Measurements from ENCODE around the gene SMAD9.

Gene SMAD9

DNA sequence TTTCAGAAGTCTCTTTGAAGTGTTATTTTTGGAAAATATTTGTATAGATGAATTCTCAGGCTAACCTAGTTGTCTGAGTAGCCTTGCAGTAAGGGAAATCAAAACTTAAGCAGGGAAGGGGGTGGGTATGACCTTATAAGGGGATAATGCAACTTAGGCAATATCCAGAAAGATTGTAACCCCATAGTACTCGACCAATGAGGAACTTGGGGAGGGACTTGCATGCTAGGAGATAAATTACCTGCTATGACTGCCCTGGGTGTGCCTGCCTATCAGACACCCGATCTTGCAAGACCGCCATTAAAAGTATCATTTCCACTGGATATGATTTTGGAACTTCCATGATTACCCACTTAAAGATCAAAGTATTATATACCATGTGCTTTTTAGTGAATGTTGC is 124.0 kb downstream of the SMAD9 start:
- TF ChIP-seq TAF1 (IDR thresholded peaks at IDR 0.05; ENCODE audit: borderline replicate concordance, insufficient read depth, low read length): no peak
- TF ChIP-seq, protein P1, sequence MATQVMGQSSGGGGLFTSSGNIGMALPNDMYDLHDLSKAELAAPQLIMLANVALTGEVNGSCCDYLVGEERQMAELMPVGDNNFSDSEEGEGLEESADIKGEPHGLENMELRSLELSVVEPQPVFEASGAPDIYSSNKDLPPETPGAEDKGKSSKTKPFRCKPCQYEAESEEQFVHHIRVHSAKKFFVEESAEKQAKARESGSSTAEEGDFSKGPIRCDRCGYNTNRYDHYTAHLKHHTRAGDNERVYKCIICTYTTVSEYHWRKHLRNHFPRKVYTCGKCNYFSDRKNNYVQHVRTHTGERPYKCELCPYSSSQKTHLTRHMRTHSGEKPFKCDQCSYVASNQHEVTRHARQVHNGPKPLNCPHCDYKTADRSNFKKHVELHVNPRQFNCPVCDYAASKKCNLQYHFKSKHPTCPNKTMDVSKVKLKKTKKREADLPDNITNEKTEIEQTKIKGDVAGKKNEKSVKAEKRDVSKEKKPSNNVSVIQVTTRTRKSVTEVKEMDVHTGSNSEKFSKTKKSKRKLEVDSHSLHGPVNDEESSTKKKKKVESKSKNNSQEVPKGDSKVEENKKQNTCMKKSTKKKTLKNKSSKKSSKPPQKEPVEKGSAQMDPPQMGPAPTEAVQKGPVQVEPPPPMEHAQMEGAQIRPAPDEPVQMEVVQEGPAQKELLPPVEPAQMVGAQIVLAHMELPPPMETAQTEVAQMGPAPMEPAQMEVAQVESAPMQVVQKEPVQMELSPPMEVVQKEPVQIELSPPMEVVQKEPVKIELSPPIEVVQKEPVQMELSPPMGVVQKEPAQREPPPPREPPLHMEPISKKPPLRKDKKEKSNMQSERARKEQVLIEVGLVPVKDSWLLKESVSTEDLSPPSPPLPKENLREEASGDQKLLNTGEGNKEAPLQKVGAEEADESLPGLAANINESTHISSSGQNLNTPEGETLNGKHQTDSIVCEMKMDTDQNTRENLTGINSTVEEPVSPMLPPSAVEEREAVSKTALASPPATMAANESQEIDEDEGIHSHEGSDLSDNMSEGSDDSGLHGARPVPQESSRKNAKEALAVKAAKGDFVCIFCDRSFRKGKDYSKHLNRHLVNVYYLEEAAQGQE (IDR thresholded peaks at IDR 0.05; ENCODE audit: insufficient read depth in 1 of 2, low read depth in 2 of 2, low read length in 2 of 2): no peak
- TF ChIP-seq FOXP2 (optimal IDR thresholded peaks at IDR 0.05; ENCODE audit: borderline replicate concordance, extremely low read depth, extremely low read length, insufficient read depth): no peak
- TF ChIP-seq POLR2AphosphoS5 (IDR thresholded peaks at IDR 0.05; ENCODE audit: low read depth, low read length): no peak
- TF ChIP-seq SIN3A (IDR thresholded peaks at IDR 0.05; ENCODE audit: borderline replicate concordance, insufficient read depth, low read length): no peak

DNA sequence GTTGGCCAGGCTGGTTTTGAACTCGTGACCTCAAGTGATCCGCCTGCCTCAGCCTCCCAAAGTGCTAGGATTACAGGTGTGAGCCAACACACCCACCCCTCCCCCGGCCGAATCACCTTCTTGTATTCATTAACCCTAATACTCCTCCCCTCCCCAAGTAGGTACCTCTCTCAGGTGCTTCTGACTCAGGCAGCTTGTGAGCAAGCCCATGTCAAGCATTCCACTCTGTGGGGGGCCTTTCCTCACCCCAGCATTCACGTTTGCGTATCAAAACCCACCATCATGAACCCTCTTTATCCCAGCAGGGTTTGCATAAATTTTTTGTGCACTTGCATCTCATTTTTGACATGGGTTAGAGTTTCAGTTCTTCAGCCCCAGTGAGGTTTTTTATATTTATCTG is 124.6 kb downstream of the SMAD9 start:
- no peak for TF ChIP-seq POLR2AphosphoS5 (IDR thresholded peaks at IDR 0.05; ENCODE audit: low read depth, low read length)
